CD1c-positive myeloid dendritic cell (primary cell): ENCODE results near the gene NAV1.

Experiments used
- DNase-seq: peaks from one replicate; pipeline ENCODE4 v3.0.0-alpha.2; 2016; ENCODE audit errors: extremely low spot score

Gene NAV1

GRCh38 chr1:201586806-201587205 lies 47.9 kb downstream of the NAV1 start:
- DNase-seq: no peak

DNA sequence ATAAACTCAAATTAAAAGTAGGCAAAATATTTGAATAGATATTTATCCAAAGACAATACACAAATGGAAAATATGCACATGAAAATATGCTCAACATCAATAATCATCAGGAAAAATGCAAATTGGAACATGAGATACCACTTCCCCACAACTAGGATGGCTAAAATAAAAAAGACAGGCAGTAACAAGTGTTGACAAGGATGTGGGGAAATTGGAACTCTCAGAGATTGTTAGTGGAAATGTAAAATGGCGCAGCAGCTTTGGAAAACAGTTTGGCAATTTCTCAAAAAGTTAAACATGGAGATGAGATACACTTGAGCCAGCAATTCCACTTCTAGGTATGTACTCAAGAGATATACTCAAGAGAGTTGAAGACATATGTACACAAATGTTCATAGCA lies 48.8 kb downstream of the NAV1 start:
- DNase-seq: no peak
